GM18511 (cell line): ENCODE data around the gene FAM120A.

Experiments
- ATAC-seq: cut with Tn5 transposase; IDR thresholded peaks from one replicate; pipeline ENCODE4 v1.9.1; 2021; ENCODE audit warnings: mild to moderate bottlenecking, moderate library complexity; ENCODE audit not compliant: unreplicated experiment

FAM120A gene

DNA sequence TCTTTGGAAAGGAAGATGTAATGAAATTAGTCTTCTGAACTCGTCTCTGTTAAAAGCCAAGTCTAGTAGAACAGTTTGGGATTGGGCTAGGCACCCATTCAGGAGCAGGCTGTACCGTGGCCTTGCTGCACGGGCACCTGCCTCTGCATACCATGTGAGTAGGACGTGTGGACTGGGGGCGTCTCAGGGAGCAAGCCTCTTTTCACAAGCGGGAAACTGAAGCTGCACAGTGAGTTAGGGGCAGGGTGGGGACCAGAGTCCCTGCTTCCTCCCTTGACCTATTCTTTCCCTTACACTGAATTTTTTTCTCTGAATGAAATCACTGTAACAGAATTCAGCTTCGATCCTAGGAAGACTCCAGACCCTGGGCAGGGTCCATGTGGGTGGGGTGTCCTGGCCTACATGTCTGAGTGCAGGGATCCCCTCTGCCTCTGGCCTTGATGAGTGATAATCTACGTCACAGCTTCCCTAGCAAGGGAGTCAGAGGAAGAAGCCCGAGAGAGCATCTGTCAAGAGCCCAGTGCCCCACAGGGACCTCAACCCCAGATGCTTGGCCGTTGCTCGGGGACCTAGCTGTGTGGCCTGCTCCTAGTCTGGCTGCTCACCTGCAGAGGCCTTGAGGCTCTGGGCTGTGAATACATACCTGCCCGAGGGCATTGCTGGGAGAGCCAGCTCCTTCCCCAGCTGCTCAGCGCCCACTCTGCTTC, 140.0 kb downstream of the FAM120A start:
- no peak for ATAC-seq

DNA sequence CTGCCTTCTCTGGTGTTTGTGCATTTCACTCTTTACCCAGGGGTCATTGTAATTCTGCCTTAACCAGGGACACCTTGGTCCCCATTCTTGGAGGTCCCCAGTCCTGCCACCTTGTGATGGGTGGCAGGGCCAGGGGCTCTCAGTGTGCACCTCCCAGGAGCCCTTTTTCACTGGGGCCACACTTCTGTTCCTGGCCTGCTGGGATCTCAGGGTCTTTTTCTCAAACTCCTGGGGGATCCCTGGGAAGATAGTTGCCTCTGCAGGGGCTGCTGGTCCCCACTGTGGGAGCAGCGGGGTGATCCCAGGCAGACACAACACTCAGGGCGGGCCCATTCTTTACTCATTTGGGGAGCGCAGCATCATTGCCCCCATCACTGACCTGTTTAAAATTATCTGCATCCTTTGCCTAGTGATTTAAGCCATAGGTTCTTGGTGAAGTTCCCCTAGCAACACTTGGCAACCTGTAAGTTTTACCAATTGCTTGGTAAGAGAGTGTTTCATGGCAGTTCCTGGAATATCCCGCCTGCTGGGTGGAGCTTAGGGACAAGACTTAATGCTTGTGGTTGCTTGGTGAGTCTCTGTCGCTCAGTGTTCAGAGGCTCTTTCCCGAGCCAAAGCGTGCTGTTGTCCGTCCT, 140.6 kb downstream of the FAM120A start:
- no peak for ATAC-seq

DNA sequence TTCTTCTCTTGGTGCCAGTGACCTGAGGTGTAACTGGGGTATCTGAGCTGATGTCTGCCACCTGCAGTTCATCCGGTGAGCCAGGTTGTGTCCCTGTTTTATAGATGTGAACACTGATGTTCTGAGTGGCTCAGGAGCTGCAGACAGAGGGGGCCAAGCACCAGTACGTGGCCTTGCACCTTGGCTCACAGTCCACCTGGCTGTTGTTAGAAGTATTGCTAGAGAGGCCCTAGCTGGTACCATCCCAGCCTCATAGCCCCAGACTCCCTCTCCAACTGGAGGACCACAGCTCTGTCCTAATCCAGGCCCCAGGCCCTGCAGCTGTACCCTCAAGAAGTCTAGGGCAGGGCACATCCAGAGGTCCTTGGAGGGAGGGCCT, 141.1 kb downstream of the FAM120A start:
- ATAC-seq: no peak

DNA sequence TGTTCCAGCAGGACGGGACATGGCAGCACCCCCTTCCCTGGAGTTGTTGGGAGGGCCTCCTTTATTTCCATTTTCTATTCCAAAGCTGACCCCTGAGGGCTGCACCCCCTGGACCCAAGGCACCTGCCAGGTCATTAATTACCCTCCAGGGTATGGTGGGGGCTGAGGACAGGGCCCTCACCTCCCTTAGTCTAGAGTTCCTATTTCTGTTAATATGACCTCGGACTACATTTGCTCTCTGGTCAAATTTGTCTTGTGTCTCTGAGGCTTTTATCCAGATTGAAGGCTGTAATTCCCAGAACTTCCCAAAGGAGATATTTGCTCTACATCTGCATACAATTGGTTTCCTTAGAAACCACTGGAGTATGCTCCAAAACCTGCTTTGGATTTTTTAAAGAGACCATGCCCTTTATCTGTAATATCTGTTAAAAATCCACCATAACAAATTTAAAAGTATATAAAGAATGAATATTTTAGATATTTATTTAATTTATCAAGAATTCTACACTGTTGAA, 141.7 kb downstream of the FAM120A start:
- no peak for ATAC-seq

DNA sequence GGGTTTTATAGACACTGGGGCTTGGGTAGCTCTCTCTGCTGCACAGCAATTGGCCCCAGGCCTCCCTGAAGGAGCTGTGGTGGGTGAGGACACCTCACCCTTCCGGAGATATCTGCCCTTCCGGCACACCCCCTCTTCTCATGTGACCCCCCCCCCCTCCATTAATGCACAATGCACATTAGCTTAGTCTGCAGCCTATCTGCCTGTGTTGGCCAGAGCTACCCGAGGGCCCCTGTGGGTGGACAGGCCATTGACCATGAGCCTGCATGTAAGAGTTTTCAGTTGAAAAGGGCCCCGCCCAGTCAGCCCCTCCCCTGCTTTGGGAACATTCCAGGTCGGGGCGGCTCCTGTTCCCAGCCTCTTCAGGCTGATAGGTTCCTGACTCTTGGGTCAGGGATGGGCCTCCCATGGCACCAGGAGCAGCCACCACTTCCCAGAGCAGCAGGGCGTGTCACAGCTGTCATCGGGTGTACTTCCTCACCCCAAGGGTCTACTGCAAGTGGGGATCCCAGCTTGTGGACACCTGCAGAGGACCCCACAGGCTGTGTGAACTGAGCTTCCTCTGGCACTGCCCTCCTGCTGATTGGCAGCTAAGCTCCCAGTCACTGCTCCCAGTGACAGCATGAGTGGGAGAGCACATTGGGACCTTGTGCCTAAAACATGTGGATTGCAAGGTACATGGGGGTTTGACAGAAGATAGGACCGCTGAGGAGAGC, 142.7 kb downstream of the FAM120A start:
- no peak for ATAC-seq

DNA sequence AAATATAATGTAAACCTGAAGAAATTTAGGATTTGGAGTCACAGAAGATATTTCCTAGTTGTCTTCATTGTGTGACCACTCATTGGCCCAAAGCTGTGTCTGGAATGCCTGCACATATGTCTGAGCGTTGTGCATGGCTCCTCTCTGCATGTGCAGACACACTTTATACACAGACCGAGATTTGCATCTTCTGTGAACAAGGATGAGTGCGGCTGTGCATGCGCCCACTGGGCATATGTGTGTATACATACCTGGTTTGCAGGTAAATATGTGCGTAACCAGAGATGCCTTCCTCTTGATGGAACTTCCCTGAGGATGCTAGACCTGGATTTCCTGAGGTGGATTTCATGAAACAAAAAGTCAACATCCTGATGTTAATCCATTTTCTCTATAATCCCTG, 144.0 kb downstream of the FAM120A start:
- ATAC-seq: no peak

DNA sequence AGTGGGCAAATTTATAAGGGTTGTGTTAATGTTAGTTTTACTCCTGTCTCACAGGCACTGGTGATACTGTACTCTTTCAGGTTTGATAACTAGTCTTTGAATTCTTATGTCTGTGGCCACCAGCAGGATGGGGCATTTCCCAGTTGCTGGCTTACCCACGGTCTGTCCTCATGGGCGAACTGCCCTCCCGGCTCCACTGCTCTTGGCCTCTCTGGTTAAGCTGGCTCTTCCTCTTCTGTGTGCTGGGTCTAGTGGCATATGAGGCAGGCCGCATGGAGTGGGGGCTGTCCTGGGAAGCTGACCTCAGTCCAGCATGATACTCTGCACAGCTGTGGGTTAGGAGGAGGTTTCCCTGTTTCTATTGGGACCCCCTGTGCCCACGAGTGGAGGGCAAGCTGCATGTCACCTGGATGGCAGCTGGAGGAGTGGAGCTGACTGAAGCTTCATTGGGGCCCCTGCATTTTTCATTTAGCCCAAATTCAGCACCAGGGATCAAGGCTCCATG, 144.4 kb downstream of the FAM120A start:
- no peak for ATAC-seq

DNA sequence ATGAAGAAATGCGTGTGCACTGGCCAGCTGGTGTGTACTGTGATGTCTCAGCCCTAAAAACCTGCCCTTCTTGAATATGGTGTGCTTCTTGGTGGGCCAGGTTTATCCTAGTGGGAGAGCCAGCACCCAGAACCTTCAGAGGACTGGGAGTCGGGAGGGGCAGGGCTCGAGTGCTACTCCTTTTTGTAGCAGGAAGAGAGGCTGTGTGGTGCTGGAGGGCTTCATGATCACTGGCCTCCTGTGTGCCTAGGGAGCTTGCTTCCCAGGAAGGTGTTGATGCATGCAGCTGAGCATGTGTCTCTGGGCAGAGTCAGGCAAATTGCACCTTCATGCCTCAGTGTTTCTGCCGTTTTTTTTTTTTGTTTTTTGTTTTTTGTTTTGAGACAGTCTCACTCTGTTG, 144.9 kb downstream of the FAM120A start:
- ATAC-seq: no peak

DNA sequence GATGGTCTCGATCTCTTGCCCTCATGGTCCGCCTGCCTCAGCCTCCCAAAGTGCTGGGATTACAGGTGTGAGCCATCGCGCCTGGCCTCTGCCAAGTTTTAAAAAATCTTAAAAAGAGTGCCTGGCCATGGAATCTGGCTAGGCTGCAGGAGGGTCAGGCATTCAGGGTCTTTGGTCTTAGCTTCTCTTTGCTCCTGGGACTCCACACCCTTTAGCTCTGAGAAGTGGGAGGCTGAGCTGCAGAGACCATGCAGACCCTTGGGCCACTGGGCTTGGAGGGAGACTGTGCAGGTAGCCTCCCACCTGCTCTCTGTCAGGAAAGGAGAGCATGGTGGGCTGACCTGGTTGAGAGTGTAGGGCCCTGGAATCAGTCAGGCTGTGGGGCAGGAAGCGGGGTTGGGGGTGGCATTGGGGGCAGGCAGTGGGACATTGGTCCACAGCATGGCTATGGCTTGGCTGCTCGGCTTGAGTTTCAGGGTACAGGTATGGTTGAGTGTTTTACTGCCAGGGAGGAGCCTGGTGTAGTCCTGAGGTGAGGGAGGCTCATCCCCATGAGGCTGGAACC, 145.7 kb downstream of the FAM120A start:
- ATAC-seq: no peak

DNA sequence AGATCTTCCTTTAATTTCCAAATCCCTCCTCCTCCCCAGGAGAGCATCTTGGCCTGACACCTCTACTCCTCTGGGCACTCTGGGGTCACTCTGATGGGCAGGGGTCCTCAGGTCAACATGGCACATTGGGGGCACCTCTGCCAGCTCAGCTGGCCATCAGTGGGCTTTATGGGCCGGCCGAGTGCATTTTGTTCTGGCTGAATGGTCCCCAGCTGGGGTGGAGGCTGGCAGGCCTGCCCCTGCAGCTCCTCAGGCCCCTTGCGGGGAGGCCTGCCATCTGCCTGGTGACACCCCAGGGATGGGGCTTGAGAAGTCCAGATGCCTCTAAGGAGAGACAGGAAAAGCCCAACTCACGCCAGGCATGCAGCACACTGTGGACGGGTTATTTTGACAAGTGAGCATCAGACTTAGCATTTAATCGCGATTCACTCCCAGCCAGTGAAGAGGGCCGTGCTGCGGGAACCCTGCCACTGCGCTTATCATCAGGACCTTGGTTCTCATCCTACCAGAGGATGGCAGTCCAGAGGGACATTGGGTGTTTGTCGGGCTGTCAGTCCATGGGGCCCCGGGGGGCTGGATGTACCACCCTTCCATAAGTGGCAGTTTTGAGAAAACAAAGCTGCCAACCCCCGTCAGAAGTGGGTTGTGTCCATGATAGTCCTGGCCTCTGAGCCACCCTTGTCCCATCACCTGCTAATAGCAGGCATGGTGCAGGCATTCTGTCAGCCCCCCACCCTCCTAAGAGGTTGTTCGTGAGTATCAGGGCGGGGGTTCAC, 146.6 kb downstream of the FAM120A start:
- no peak for ATAC-seq

DNA sequence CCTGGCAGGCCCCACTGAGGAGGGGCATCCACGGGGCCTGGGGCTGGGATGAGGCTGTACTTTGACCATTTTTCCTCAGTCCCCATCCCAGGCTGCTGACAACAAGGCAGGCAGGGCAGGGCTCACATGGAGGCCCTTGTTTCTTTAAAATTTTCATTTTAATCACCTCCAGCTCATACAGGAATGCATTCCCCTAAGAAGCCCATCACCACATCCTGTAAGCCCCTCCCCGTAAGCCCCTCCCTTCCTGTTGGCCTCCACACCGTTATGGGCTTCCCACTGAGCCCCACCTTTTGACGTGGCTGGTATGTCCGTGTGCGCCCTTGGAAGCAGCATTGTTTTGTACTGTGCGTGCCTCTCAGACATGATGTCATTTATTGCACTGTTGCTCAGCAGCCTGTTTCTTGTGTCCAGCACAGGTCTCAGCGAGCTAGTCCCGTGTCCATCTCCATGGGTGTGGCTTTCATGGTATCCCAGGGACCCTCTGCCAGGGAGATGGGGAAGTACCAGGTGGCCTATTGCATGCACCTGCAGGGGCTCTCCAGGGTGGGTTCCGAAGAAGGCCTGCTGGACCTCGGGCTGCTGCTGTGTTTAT, 147.3 kb downstream of the FAM120A start:
- no peak for ATAC-seq

DNA sequence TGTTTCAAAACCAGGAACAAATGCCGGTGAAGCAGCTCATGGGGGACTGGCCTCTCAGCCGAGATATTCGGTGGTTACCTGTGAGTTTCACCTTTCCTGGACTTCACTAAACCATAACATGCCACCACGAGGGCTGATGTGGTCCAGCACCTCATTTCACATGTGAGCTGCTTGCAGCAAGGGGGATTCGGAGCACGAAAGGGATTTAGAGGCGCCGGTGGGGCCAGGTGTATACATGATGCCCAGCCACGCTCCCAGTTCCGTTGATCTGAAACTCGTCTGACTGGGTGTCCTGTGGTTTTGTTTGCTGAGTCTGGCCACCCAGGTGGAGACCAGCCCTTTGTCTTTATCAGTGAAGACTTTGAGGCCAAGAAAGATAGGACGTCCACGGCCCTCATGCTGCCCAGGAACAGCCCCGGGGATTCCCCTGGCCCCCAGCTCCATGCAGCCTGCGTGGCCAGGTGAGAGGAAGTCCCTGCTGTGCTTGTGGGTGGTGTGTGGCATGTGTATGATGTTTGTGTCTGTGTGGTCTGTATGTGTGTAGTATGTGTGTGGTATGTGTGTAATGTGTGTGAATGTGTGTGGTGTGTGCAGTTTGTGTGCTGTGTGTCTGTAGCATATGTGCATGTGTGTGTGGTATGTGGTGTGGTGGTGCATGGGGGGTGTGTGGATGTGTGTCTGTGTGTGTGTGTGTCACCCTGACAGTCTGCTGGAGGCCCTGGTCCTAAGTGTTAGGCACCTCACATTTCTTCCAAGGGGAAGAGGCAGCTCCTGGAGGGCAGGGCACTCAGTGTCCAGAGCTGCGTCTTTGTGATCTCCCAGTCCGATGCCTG, 148.3 kb downstream of the FAM120A start:
- ATAC-seq: no peak

DNA sequence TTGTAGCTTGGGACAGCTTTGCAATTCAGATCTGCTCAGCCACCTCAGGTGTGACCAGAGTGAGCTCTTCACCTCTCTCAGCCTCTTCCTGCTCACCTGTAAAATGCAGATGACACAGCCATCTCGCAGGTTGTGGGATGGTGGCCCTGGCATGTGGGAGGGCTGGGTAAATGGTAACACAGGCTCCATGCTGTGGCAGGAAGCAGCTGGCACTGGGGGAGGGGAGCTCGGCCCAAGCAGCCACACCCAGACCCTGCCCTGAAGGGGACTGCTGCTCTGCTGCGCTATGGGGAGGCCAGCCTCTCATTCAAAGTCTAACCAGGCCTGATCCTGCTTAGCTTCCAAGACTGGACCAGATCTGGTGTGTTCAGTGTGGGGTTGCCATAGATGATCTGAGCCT, 149.0 kb downstream of the FAM120A start:
- ATAC-seq: no peak

DNA sequence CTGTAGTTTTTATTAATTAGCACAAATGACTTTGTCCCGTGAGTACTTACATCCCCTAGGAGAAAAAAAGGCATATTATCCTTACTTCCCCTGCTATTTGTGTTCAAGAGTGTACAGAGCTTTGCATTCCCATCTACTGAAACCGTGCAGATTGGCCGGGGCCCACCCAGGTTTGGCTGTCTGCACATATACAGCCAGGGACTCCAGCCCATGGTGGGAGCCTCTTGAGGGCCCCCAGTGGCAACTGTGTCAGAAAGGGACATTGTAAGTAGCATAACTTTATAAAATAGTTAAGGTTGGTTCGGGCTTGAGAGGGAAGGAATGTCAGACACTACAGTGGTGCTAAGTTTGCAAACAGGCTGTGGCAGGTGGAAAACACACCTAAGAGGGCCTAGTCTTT, 149.6 kb downstream of the FAM120A start:
- no peak for ATAC-seq

DNA sequence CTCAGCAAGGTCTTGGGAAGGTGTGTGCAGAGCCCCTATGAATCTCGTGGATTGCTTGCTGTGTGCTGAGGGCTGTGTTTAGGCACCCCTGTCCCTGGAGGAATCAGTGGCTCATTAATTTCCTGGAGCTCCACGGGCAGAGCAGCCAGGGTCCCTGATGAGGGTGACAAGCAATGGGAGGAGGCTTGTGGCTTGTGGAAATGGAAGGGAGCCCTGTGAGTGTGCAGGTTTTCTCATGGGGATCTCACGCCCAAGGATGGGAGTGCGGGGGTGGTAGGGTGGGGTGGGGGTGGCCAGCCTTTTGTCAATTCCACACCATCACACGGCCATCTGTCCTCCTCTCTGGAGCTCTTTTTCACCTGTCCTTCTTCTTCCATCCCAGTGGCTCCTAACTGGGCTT, 150.2 kb downstream of the FAM120A start:
- no peak for ATAC-seq

DNA sequence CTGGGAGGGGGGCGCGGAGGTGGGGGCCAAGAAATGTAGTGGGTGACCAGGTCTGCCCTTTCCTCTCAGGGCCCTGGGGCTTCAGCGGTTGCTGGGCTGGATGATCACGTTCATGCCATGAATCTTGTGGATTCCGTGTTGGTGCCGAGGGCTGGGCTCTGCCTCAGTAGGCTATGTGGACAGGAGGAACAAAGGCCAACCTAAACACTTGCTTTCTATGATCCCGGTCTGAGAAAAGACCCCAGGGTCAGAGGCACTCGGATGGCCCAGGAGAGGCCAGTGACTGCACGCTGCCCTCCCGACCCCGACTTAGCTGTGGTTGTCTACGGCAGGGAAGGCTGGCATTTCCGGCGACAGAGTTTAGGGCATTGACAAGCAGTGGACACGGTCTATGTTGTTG, 151.5 kb downstream of the FAM120A start:
- no peak for ATAC-seq

DNA sequence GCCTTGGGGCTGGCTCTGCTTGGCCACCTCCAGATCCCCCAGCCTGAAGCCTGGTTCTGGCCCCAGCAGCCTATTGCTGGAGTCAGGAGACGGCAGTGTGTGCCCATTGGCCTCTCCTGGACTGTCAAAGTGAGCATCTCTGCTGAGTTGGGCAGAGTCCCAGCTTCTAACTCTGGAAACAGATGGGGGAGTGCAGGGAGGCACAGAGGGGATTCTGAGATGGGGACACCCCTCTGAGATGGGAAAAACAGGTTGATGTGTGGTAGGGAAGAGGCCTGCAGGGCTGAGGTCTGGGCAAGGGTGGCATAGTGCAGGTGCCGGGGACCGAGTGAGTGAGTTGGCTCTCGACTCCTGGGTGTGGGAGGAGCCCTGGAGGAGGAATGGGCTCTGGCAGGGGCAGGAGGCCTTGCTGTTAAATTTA, 152.4 kb downstream of the FAM120A start:
- no peak for ATAC-seq

DNA sequence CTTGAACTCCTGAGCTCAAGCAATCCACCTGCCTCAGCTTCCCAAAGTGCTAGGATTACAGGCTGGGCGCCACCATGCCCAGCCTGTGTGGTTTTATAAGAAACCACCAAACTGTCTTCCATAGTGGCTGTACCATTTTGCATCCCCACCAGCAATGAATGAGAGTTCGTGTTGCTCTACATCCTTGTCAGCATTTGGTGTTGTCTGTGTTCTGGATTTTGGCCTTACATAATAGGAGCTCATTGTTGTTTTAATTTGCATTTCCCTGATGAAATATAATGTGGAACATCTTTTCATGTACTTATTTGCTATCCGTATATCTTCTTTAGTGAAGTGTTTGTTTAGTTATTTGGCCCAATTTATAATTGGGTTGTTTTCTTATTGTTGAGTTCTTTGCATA, 154.7 kb downstream of the FAM120A start:
- ATAC-seq: no peak

DNA sequence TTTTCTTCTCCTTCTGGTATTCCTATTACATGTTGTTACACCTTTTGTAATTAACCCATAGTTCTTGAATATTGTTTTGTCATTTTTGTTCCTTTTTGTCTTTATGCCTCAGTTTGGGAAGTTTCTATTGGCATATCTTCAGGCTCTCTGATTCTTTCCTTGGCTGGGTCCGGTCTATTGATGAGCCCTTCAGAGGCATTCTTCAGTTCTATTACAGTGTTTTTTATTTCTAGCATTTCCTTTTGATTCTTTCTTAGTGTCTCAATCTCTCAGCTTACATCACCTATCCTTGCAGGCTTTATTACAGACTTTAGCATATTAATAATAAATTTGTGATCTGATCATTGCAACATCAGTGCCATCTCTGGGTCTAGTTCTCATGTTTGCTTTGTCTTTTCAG, 158.7 kb downstream of the FAM120A start:
- ATAC-seq: no peak
